Ovary (tissue), 3 donors: ENCODE measurements around the gene ADAD2.
"Not testable (repeated sequence)": the region's sequence is repeated elsewhere in the genome, so short reads cannot be mapped to it uniquely, and the experiment has no call there.

Experiments
- CTCF ChIP-seq, 3 donors: fragments of 450-650 bp in 2 of 3; fragments of 200-600 bp in 1 of 3; IDR thresholded peaks; one replicate each; pipeline versions ENCODE4 v1.5.1 to v1.8.0; 2016 to 2022; ENCODE audit warnings: antibody characterized with exemption in 3 of 3, mild to moderate bottlenecking in 1 of 3
- EP300 ChIP-seq: sonication (generic); formaldehyde crosslinking; IDR thresholded peaks from one replicate; pipeline ENCODE4 v1.6.1; 2017; ENCODE audit warnings: antibody characterized with exemption
- POLR2A ChIP-seq: fragments of 450-650 bp; IDR thresholded peaks from one replicate; pipeline ENCODE4 v1.6.1; 2017; ENCODE audit warnings: antibody characterized with exemption, mild to moderate bottlenecking, moderate library complexity
- donor health status: DM: no; HTN: no; CAD: no.

GRCh38 chr16:84204551-84204950 lies 13.6 kb downstream of the ADAD2 start:
- not testable (repeated sequence) for TF ChIP-seq CTCF (IDR thresholded peaks at IDR 0.05); POLR2A; EP300
